HEK293T (cell line): ENCODE results near the gene WRNIP1.

Experiments used
- CTCF ChIA-PET: fragments of 350-600 bp; formaldehyde crosslinking; extraction: SDS; loops from one replicate; lab custom pipeline; 2021; ENCODE audit warnings: antibody characterized with exemption, inconsistent platforms; lab: Yijun Ruan, JAX
- POLR2A ChIA-PET: fragments of 350-600 bp; formaldehyde crosslinking; extraction: SDS; loops from one replicate; lab custom pipeline; 2020; ENCODE audit warnings: antibody characterized with exemption, inconsistent platforms; lab: Yijun Ruan, JAX
- DNase-seq: peaks from one replicate; pipeline ENCODE4 v3.0.0; 2012; ENCODE audit warnings: mixed read lengths; ENCODE audit errors: extremely low spot score
- ARNT ChIP-seq: fragments of 450-650 bp; IDR thresholded peaks from 2 replicates; pipeline ENCODE4 v1.6.1; 2017; ENCODE audit warnings: mild to moderate bottlenecking
- BHLHE40 ChIP-seq: fragments of 450-650 bp; IDR thresholded peaks from 2 replicates; pipeline ENCODE4 v1.6.1; 2016; ENCODE audit warnings: mild to moderate bottlenecking, moderate library complexity, borderline replicate concordance
- CTBP1 ChIP-seq: fragments of 450-650 bp; IDR thresholded peaks from 2 replicates; pipeline ENCODE4 v1.6.1; 2016; ENCODE audit warnings: borderline replicate concordance
- ELF4 ChIP-seq: fragments of 450-650 bp; IDR thresholded peaks from 2 replicates; pipeline ENCODE4 v1.6.1; 2017; ENCODE audit warnings: antibody characterized with exemption
- FOXA1 ChIP-seq: fragments of 450-650 bp; IDR thresholded peaks from 2 replicates; pipeline ENCODE4 v1.6.1; 2016; ENCODE audit warnings: mild to moderate bottlenecking
- FOXK2 ChIP-seq: fragments of 450-650 bp; IDR thresholded peaks from 2 replicates; pipeline ENCODE4 v1.6.1; 2016; ENCODE audit warnings: mild to moderate bottlenecking
- FOXM1 ChIP-seq: fragments of 450-650 bp; IDR thresholded peaks from 2 replicates; pipeline ENCODE4 v1.6.1; 2017; ENCODE audit warnings: mild to moderate bottlenecking, borderline replicate concordance
- HDGF ChIP-seq: fragments of 450-650 bp; IDR thresholded peaks from 2 replicates; pipeline ENCODE4 v1.6.1; 2017; ENCODE audit warnings: antibody characterized with exemption, borderline replicate concordance
- L3MBTL2 ChIP-seq: fragments of 450-650 bp; conservative IDR thresholded peaks from 2 replicates; pipeline ENCODE4 v1.6.1; 2016; ENCODE audit warnings: mild to moderate bottlenecking
- LEF1 ChIP-seq: fragments of 450-650 bp; IDR thresholded peaks from 2 replicates; pipeline ENCODE4 v1.6.1; 2017; ENCODE audit warnings: mild to moderate bottlenecking, borderline replicate concordance
- NFRKB ChIP-seq: fragments of 450-650 bp; IDR thresholded peaks from 2 replicates; pipeline ENCODE4 v1.6.1; 2016; ENCODE audit warnings: mild to moderate bottlenecking, moderate library complexity
- PKNOX1 ChIP-seq: fragments of 450-650 bp; IDR thresholded peaks from 2 replicates; pipeline ENCODE4 v1.6.1; 2016
- SP1 ChIP-seq: fragments of 450-650 bp; IDR thresholded peaks from 2 replicates; pipeline ENCODE4 v1.6.1; 2017
- SUZ12 ChIP-seq: fragments of 450-650 bp; IDR thresholded peaks from 2 replicates; pipeline ENCODE4 v1.6.1; 2016; ENCODE audit warnings: mild to moderate bottlenecking
- TARDBP ChIP-seq: fragments of 450-650 bp; IDR thresholded peaks from 2 replicates; pipeline ENCODE4 v1.6.1; 2016
- ZNF384 ChIP-seq: fragments of 450-650 bp; IDR thresholded peaks from 2 replicates; pipeline ENCODE4 v1.6.1; 2016

Gene WRNIP1

DNA sequence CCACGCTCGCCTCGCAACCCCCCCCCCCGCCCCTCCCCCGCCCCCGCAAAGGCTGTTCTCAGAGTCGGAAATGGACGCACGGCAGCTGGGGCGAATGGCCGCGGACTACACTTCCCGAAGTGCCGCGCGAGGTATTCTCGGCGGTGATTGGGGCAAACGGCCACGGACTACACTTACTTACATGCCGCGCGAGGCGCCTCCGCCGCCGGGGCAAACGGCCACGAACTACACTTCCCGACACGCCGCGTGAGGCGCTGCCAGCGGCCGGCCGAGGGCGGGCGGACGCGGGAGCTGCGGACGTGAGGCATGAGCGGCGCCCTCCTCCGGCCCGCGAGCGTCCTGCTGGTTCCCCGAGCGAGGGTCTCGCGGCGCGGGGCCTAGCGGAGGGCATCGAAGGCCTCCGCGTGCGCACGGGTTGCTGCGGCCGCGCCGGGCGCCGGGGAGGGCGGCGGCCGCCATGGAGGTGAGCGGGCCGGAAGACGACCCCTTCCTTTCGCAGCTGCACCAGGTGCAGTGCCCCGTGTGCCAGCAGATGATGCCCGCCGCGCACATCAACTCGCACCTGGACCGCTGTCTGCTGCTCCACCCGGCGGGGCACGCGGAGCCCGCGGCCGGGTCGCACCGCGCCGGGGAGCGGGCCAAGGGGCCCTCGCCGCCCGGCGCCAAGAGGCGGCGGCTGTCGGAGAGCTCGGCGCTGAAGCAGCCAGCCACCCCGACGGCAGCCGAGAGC lies at the start of gene WRNIP1:
Gene WRNIP1 (plus strand): TSS at position 228 of the 730 bp plus-strand sequence. CDS start 230 bp downstream, at position 458.
- TF ChIP-seq CTBP1 (no peak), ARNT (peak; percentile 82), LEF1 (peak; percentile 82), TARDBP (peak; percentile 80; the same call in 1 of the 2 replicates), BHLHE40 (no peak), FOXM1 (peak; percentile 41; the same call in 1 of the 2 replicates), SP1 (no peak)
- ChIA-PET CTCF (interaction anchor here (1.2 kb wide), 1 partner anchor 21 kb away, joined by 3 read pairs; no protein-coding TSS in a partner anchor), POLR2A (interaction anchor here (0.5 to 1.8 kb wide), 12 partner anchors 11 to 1159 kb away, joined by 3 to 5 read pairs (median 3); partner anchors contain the start of genes RIPK1 and SERPINB1)
- peak; percentile 93 for DNase-seq

DNA sequence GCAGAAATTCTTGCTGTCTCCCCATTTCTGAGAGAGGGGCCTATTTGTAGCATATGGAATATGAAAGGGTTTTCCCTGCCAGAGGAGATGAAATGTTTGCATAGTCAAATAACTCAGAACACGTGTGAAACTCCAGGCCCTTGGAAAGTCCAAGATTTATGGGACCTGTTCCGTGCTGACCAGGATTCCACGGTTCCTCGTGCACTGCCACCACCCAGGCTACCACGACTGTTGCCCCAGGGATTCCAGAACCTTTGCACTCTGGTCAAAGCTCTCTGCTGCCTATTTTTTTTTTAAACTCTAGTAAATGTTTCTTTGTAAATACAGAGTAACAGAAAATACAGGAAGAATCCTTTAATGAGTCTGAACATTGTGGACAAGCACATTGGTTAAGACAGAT lies 49.5 kb upstream of the WRNIP1 start:
- DNase-seq: no peak
- CTCF ChIA-PET: no interaction called here
- POLR2A ChIA-PET: no interaction called here
- TF ChIP-seq TARDBP (no peak), HDGF (no peak), ARNT (no peak), BHLHE40 (no peak), LEF1 (no peak), SP1 (no peak), ELF4 (no peak), SUZ12 (no peak), CTBP1 (no peak), L3MBTL2 (no peak), FOXK2 (no peak), PKNOX1 (no peak), NFRKB (no peak), FOXA1 (no peak)

DNA sequence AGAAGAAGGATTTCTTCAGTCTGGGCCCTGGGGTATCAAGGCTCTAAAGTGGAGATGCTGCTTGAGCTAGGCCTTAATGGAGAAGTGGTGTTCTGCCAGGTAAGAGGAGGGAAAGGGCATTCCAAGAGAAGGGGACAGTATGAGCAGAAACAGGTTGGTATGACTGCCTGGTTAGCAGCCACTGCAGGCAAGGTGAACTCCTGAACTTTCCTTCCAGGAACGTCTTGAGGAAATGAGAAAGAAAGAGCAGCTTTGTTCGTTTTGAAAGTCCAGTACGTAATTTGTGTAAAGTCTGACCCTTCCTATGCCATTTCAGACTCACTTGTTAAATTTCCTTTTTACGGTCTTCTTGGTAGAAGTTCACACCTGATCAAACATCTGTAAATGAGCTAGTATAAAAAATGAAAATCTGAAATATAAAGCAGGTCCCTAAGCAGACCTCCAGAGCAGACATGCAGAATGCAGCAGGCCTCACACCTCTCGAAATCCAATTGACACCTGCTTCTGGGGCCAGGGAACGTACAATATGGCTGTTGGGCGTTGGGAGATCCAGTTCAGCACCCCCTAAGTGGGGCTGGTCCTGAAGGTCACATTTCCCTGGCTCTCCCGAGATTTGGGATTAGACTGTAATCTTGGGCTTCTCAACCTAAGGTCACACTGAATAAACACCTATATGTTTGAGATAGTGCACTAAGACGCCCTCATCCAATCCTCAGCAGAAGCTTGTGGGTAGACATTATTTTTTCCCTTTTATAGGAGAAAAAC lies 48.1 kb upstream of the WRNIP1 start:
- DNase-seq: no peak
- POLR2A ChIA-PET: no interaction called here
- TF ChIP-seq TARDBP (no peak), NFRKB (no peak), PKNOX1 (no peak), FOXA1 (no peak), FOXM1 (no peak), ARNT (no peak), SUZ12 (no peak), CTBP1 (no peak), FOXK2 (no peak), HDGF (no peak), ELF4 (no peak), SP1 (no peak), ZNF384 (no peak), LEF1 (no peak)
- CTCF ChIA-PET: interaction anchor here (0.7 kb wide), 1 partner anchor 21 kb away, joined by 3 read pairs; no protein-coding TSS in a partner anchor

DNA sequence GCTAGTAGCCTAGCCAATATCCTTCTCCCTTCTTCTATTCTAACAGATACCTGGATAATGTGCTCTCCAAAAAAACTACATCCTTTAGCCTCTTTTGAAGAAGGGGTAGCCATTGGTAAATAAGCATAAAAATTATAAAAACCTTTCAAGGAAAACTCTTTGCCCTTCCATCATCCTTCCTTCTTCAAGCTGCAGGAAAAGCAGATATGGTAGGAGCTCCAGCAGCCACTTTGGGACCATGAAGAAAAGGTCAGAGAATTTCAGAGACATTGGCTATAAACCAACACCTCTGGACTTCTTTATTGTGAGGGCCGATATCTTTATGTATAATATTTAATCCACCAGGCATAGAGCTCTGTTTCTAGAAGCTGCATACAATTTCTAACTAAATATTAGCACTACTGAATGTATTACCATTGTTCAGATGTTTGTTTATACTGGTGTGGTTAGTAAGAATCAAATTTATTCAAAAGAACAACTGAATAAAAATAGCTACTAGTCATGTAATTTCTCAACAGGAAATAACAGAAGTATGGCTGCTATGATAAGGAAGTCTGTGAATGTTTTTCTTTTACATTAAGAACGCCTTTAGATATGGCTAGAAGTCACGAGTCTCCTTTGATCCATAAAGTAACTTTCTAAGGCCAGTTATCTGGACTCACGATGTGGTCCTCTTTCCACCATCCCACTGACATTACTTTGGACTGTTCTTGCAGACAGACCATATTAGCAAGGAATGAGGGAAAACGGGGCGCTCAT lies 46.7 kb upstream of the WRNIP1 start:
- CTCF ChIA-PET: interaction anchor here (1.1 kb wide), 1 partner anchor 11 kb away, joined by 3 read pairs; no protein-coding TSS in a partner anchor
- POLR2A ChIA-PET: no interaction called here
- no peak for DNase-seq

DNA sequence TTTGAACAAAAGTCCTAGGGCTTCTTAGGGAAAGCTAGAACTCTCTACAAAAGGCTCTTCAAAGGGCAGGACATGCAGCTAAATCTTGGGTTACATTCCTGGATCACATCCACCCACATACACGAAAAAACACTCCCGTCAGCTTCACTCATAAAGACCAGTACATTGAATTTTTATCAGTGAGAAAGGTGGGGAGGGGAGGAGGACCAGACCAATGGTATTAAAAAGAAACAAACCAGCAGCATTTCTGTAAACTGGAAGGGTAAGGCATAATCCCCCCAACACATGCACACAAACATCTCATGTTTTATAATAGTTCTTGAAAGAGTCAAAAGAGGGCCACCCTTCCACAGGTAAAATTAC lies 46.1 kb upstream of the WRNIP1 start:
- no peak for TF ChIP-seq TARDBP
- no peak for TF ChIP-seq HDGF
- no peak for TF ChIP-seq PKNOX1
- no peak for TF ChIP-seq SUZ12
- no peak for TF ChIP-seq L3MBTL2
- TF ChIP-seq SP1: no peak
- CTCF ChIA-PET: interaction anchor here (1.1 kb wide), 1 partner anchor 11 kb away, joined by 3 read pairs; no protein-coding TSS in a partner anchor
- POLR2A ChIA-PET: no interaction called here
- DNase-seq: no peak

More for the DNA sequence above, 46.7 kb upstream of the WRNIP1 start:
- TF ChIP-seq NFRKB (no peak), HDGF (no peak), FOXM1 (no peak), ELF4 (no peak), BHLHE40 (no peak), LEF1 (no peak), PKNOX1 (no peak)
